Pancreas (tissue), 10 donors: ENCODE measurements around the gene ELN. TPM values are rescaled to one million over a fixed set of nuclear protein-coding genes. Genes with fewer than 3 reads are reported as not detected.

Source experiments
- ATAC-seq, 4 donors: fragments of 200-7000 bp; cut with Tn5 transposase; one replicate each; pipeline versions ENCODE4 v1.8.0 to v1.9.1; 2020; ENCODE audit warnings: mild to moderate bottlenecking in 4 of 4, moderate library complexity in 4 of 4
- DNase-seq, 6 donors: peaks; one replicate each; pipeline ENCODE4 v3.0.0-alpha.2; 2020
- FAIRE-seq: peaks from 2 replicates; lab custom pipeline; 2012; peaks lifted over from hg19 to GRCh38; lab: Jason Lieb, UNC
- H3K27ac ChIP-seq, 4 donors: fragments of 200-600 bp; sonication (generic); 1 replicate in 3 of 4; 2 replicates in 1 of 4; pipeline versions ENCODE4 v1.5.0 to v1.8.0; 2020
- H3K27me3 ChIP-seq, 4 donors: fragments of 200-600 bp; one replicate each; pipeline ENCODE4 v1.8.0; 2021
- H3K36me3 ChIP-seq, 3 donors: fragments of 200-600 bp; sonication (generic) in 1 of 3; one replicate each; pipeline versions ENCODE4 v1.5.0 to v1.8.0; 2020 to 2021
- H3K4me1 ChIP-seq, 3 donors: fragments of 200-600 bp; one replicate each; pipeline ENCODE4 v1.8.0; 2021
- H3K4me3 ChIP-seq, 4 donors: fragments of 200-600 bp; sonication (generic) in 2 of 4; one replicate each; pipeline versions ENCODE4 v1.5.0 to v1.8.0; 2020 to 2021
- H3K9me3 ChIP-seq, 4 donors: fragments of 200-600 bp; one replicate each; pipeline ENCODE4 v1.8.0; 2021
- CTCF ChIP-seq, 4 donors: fragments of 200-600 bp; sonication (generic) in 3 of 4; IDR thresholded peaks; one replicate each; pipeline versions ENCODE4 v1.5.0 to v1.8.0; 2021; ENCODE audit warnings: antibody characterized with exemption in 4 of 4
- WGBS, 2 donors: extraction: QIAGEN DNeasy Blood & Tissue Kit; methylation state at CpG; one replicate each; pipeline ENCODE4 v1.1.7; 2013; 5-methylcytosine and 5-hydroxymethylcytosine counted together
- intact Hi-C, 3 donors: fragments of 100-400 bp; cut with DNase I; formaldehyde crosslinking; loops; one replicate each; pipeline versions ENCODE4 v1.11.1 to v1.14.2; 2022
- polyA plus RNA-seq, 2 donors: library from polyadenylated mRNA; stranded (reverse); fragments of 200-250 nt; gene quantifications; one replicate each; pipeline ENCODE4 v1.2.3, GENCODE V29; 2013
- total RNA-seq, 6 donors: library from RNA; stranded (reverse); fragmentation: NEBNext Ultra II Directional in 4 of 6; extraction: Animal tissue kit (Norgen Biotek cat#: 25700) in 4 of 6; gene quantifications; one replicate each; pipeline versions ENCODE4 v1.2.1 to v1.2.4, GENCODE V29; 2021 to 2023
- donor health status: healthy with polysubstance abuse.
- donor health status: DM: no; HTN: no; CAD: no; lungs with moderate emphysema.
- donor health status: DM: no; HTN: no; CAD: no.
- donor health status: control.
- donor health status: control.
- donor health status: Bipolar disorder and iron deficiency.
- donor health status: DM: yes; HTN: yes; CAD: no.
- donor health status: DM: no; HTN: no; CAD: no.
- donor health status: DM: no; HTN: no; CAD: no.
- donor health status: DM: yes; HTN: yes; CAD: no.

Gene ELN
- total and polyA plus RNA-seq, 8 donors: 36.8 to 118 (median 70.7) TPM

DNA sequence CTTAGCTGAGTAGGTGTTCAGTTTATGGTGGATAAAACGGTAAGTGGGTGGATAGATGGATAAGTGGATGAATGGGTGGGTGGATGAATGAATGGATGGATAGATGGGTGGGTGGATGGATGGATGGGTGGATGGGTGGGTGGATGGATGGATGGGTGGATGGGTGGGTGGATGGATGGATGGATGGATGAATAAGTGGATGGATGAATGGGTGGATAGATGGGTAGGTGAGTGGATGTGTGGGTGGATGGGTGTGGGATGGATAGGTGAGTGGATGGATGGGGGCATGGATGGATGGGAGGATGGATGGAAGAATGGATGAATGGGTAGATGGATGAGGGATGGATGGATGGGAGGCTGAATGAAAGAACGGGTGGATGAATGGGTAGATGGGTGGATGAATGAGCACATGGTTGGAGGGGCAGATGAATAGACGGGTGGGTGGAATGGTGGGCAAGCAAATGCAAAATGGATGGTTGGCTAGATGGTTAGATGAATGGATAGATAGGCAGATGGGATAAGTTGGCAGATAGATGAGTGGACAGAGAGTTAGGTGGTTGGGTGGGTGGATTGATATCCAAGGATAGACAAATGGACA is 25.7 kb downstream of the ELN start:
- no peak for TF ChIP-seq CTCF (IDR thresholded peaks at IDR 0.05)
- ATAC-seq (no peak), FAIRE-seq (no peak)

GRCh38 chr7:74056096-74056915 is 28.3 kb downstream of the ELN start:
- intact Hi-C loops: no loop called here
- peaks cover 19 to 31% (median 22%) of the 10 kb centered on the region in 3 donors for H3K4me1 ChIP-seq
- FAIRE-seq (no peak), DNase-seq (peak in 1 of 6 donors; percentile 51), ATAC-seq (no peak)
- no peaks in the 10 kb centered on the region for H3K9me3 ChIP-seq
- H3K27ac ChIP-seq: no peak overlapping the region
- no peak for TF ChIP-seq CTCF (IDR thresholded peaks at IDR 0.05)
- H3K4me3 ChIP-seq: no peak overlapping the region
- peaks cover 0 to 4% (median 0%) of the 10 kb centered on the region in 3 donors for H3K36me3 ChIP-seq
- 88 to 91% methylated on average over 26 of the region's 26 CpGs for WGBS, 2 donors
- H3K27me3 ChIP-seq: no peaks in the 10 kb centered on the region

More for the DNA sequence above, 25.7 kb downstream of the ELN start:
- Histone ChIP-seq H3K9me3 (no peaks in the 10 kb centered on the region), H3K27me3 (no peaks in the 10 kb centered on the region), H3K36me3 (peaks cover 0 to 4% (median 0%) of the 10 kb centered on the region in 3 donors), H3K4me1 (peaks cover 0 to 16% (median 3%) of the 10 kb centered on the region in 3 donors), H3K4me3 (no peak overlapping the region), H3K27ac (no peak overlapping the region)
- DNase-seq: no peak
- WGBS, 2 donors: 79 to 81% methylated on average over 3 of the region's 3 CpGs
- intact Hi-C loops: no loop called here

DNA sequence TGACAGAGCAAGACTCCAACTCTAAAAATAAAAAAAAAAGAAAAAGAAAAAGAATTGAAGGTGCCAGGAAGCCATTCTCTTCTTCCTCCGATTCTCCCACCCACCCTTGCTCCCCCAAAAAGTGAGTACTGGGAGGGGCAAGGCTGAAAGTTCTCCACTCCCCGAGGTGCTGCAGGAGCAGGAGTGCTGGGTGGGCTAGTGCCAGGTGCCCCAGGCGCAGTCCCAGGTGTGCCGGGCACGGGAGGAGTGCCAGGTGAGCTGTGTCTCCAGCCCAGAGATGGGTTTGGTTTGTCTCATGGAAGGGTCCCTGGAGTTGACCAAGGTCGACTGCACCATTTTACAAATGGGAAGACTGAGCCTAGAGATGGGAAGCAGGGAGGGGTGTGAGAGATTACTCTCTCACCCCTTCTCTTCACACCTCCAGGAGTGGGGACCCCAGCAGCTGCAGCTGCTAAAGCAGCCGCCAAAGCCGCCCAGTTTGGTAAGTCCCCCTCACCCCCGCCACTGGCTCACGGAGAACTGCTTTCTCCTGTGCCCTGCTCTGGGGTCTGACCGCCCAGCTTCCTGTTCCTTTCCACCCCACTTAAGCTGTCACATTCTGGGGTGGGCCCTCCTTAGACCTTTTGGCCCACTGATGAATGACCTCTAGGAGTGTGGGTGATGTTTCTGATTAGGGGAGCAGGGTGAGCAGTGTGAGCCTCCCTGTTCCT is 29.4 kb downstream of the ELN start:
- Histone ChIP-seq H3K4me1 (peaks cover 20 to 31% (median 24%) of the 10 kb centered on the region in 3 donors), H3K36me3 (no peaks in the 10 kb centered on the region), H3K4me3 (no peak overlapping the region), H3K27ac (no peak overlapping the region), H3K27me3 (no peaks in the 10 kb centered on the region), H3K9me3 (no peaks in the 10 kb centered on the region)
- ATAC-seq (no peak), DNase-seq (peak in 2 of 6 donors; percentile 50 to 63), FAIRE-seq (no peak)
- intact Hi-C loops: no loop called here
- TF ChIP-seq CTCF (IDR thresholded peaks at IDR 0.05): no peak
- 75 to 83% methylated on average over 11 of the region's 11 CpGs for WGBS, 2 donors

DNA sequence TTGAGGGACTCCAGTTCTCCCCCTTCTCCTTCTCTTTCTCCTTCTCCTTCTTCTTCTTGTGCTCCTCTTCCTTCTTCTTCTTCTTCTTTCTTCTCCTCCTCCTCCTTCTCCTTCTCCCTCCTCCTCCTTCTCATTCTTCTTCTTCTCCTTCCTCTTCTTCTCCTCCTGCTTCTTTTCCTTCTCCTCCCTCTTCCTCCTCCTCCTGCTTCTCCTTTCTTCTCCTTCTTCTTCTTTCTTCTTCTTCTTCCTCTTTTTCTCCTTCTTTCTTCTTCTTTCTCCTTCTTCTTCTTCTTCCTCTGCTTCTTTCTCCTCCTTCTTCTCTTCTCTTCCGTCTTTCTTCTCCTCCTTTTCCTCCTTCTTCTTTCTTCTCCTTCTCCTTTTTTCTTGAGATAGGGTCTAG is 30.0 kb downstream of the ELN start:
- Histone ChIP-seq H3K27me3 (no peaks in the 10 kb centered on the region), H3K4me1 (peaks cover 23 to 30% (median 25%) of the 10 kb centered on the region in 3 donors), H3K4me3 (no peak overlapping the region), H3K9me3 (no peaks in the 10 kb centered on the region), H3K27ac (no peak overlapping the region), H3K36me3 (no peaks in the 10 kb centered on the region)
- intact Hi-C loops: no loop called here
- DNase-seq (no peak), FAIRE-seq (no peak), ATAC-seq (no peak)
- no peak for TF ChIP-seq CTCF (IDR thresholded peaks at IDR 0.05)
- WGBS, 2 donors: 95 to 100% methylated on average over 1 of the region's 1 CpG
